A673 (cell line): ENCODE results near the gene ASTN1. TPM values are rescaled to one million over a fixed set of nuclear protein-coding genes. Genes with fewer than 3 reads are reported as not detected.

Experiments
- BruUV-seq: library from RNA; stranded (reverse); fragments of 400-500 nt; replicated peaks from 2 replicates; lab custom pipeline; 2021; lab: Mats Ljungman, UMichigan
- CTCF ChIA-PET: fragments of 300-600 bp; sonication (Branson Sonifier 250); formaldehyde crosslinking; loops from one replicate; lab custom pipeline; 2022; ENCODE audit warnings: antibody characterized with exemption; lab: Charles Lee
- POLR2A ChIA-PET: fragments of 300-600 bp; sonication (Branson Sonifier 250); formaldehyde crosslinking; loops from one replicate; lab custom pipeline; 2022; ENCODE audit warnings: antibody characterized with exemption; ENCODE audit not compliant: low non-redundant PET; lab: Charles Lee
- DNase-seq: peaks from one replicate; pipeline ENCODE4 v3.0.0-alpha.2; 2015; ENCODE audit warnings: low spot score
- H3K27ac ChIP-seq: fragments of 200-600 bp; sonication (generic); 2 replicates; pipeline ENCODE4 v1.5.1; 2016; ENCODE audit warnings: mixed run types, low read depth, mild to moderate bottlenecking, mixed read lengths, antibody characterized with exemption, low read length; ENCODE audit not compliant: poor library complexity, severe bottlenecking
- H3K27me3 ChIP-seq: fragments of 200-600 bp; sonication (generic); replicated peaks from 2 replicates; pipeline ENCODE4 v1.6.1; 2017; ENCODE audit warnings: mixed run types, low read depth, mild to moderate bottlenecking, mixed read lengths, antibody characterized with exemption, low read length; ENCODE audit not compliant: insufficient read depth, poor library complexity
- H3K36me3 ChIP-seq: fragments of 200-600 bp; sonication (generic); 2 replicates; pipeline ENCODE4 v1.6.1; 2016; ENCODE audit warnings: mixed run types, mild to moderate bottlenecking, mixed read lengths, antibody characterized with exemption, low read length; ENCODE audit not compliant: insufficient read depth, poor library complexity, severe bottlenecking
- H3K4me1 ChIP-seq: fragments of 200-600 bp; sonication (generic); 2 replicates; pipeline ENCODE4 v1.6.1; 2017; ENCODE audit warnings: mixed run types, mild to moderate bottlenecking, mixed read lengths, antibody characterized with exemption, low read length; ENCODE audit not compliant: insufficient read depth, poor library complexity, severe bottlenecking
- H3K4me3 ChIP-seq: fragments of 200-600 bp; sonication (generic); 2 replicates; pipeline ENCODE4 v1.5.1; 2016; ENCODE audit warnings: low read depth, mixed run types, mild to moderate bottlenecking, mixed read lengths, low read length; ENCODE audit not compliant: poor library complexity, severe bottlenecking
- H3K9me3 ChIP-seq: fragments of 200-600 bp; sonication (generic); 2 replicates; pipeline ENCODE4 v1.6.1; 2016; ENCODE audit warnings: mixed run types, low read depth, mild to moderate bottlenecking, mixed read lengths, antibody characterized with exemption, low read length; ENCODE audit not compliant: poor library complexity, severe bottlenecking
- EZH2 ChIP-seq: fragments of 200-600 bp; sonication (generic); IDR thresholded peaks from 2 replicates; pipeline ENCODE4 v1.6.1; 2017; ENCODE audit warnings: borderline replicate concordance, low read depth, mild to moderate bottlenecking, mixed read lengths, antibody characterized with exemption, low read length; ENCODE audit not compliant: poor library complexity, severe bottlenecking
- intact Hi-C: fragments of 100-400 bp; cut with micrococcal nuclease; formaldehyde crosslinking; loops from one replicate; pipeline ENCODE4 v1.10.0; 2022; ENCODE audit not compliant: unreplicated experiment
- total RNA-seq: library from RNA; stranded (reverse); gene quantifications from 2 replicates; pipeline ENCODE4 v1.2.3, GENCODE V29; 2021
- TF ChIP-seq, protein P1 (sequence below): fragments of 300-800, 200-600 bp; sonication (generic); conservative IDR thresholded peaks from 2 replicates; pipeline ENCODE4 v1.5.1; 2017; ENCODE audit warnings: low read depth, mild to moderate bottlenecking, antibody characterized with exemption, low read length, moderate library complexity, mixed read lengths

Gene ASTN1
- total RNA-seq, 1 experiment from 2014 or later = 0.41 TPM

GRCh38 chr1:176994931-176995596 is 169.4 kb downstream of the ASTN1 start:
- intact Hi-C loops = no loop called here
- no peak overlapping the region for H3K27ac ChIP-seq
- no peak for DNase-seq
- H3K27me3 ChIP-seq = no peaks in the 10 kb centered on the region
- H3K9me3 ChIP-seq = no peaks in the 10 kb centered on the region
- no peaks in the 10 kb centered on the region for H3K36me3 ChIP-seq
- no peak overlapping the region for H3K4me3 ChIP-seq
- no peak for TF ChIP-seq EZH2
- TF ChIP-seq, protein P1, sequence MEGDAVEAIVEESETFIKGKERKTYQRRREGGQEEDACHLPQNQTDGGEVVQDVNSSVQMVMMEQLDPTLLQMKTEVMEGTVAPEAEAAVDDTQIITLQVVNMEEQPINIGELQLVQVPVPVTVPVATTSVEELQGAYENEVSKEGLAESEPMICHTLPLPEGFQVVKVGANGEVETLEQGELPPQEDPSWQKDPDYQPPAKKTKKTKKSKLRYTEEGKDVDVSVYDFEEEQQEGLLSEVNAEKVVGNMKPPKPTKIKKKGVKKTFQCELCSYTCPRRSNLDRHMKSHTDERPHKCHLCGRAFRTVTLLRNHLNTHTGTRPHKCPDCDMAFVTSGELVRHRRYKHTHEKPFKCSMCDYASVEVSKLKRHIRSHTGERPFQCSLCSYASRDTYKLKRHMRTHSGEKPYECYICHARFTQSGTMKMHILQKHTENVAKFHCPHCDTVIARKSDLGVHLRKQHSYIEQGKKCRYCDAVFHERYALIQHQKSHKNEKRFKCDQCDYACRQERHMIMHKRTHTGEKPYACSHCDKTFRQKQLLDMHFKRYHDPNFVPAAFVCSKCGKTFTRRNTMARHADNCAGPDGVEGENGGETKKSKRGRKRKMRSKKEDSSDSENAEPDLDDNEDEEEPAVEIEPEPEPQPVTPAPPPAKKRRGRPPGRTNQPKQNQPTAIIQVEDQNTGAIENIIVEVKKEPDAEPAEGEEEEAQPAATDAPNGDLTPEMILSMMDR = no peak
- ChIA-PET CTCF (no interaction called here), POLR2A (no interaction called here)
- BruUV-seq = no TSS peak
- peaks cover 19% of the 10 kb centered on the region for H3K4me1 ChIP-seq

- no peaks in the 10 kb centered on the region for H3K9me3 ChIP-seq
- H3K36me3 ChIP-seq = no peaks in the 10 kb centered on the region
- H3K27ac ChIP-seq = no peak overlapping the region
- CTCF ChIA-PET = no interaction called here
- BruUV-seq = no TSS peak
- TF ChIP-seq EZH2 = no peak
- TF ChIP-seq, protein P1 = no peak
- POLR2A ChIA-PET = no interaction called here
- DNase-seq = no peak
- intact Hi-C loops = no loop called here
- H3K27me3 ChIP-seq = no peaks in the 10 kb centered on the region
- no peak overlapping the region for H3K4me3 ChIP-seq
- H3K4me1 ChIP-seq = peaks cover 15% of the 10 kb centered on the region
These were observed 170.9 kb downstream of the ASTN1 start for GRCh38 chr1:176993587-176993986.

DNA sequence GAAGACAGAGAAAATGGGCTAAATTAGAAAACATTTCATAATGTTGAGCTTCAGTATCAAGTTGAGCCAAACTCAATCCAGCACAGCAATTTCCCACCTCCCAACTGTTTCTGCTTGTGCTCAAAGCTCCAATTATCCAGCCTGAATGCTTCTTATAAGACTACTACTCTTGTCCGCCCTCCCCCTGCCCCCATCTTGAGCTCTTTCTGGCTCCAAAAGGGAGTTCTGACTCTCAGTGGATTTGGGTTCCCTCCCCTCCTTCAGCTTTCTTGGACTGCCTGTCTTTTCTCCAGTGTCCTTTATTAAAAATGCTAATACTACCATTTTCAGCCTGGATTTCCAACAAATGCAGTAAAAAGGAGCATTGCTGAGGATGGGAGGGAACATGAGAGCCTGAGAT is 174.8 kb downstream of the ASTN1 start:
- Histone ChIP-seq H3K9me3 (no peaks in the 10 kb centered on the region), H3K27ac (no peak overlapping the region), H3K27me3 (no peaks in the 10 kb centered on the region), H3K36me3 (no peaks in the 10 kb centered on the region), H3K4me1 (peaks cover 4% of the 10 kb centered on the region), H3K4me3 (no peak overlapping the region)
- intact Hi-C loops = no loop called here
- TF ChIP-seq EZH2 = no peak
- TF ChIP-seq, protein P1 = no peak
- CTCF ChIA-PET = no interaction called here
- no TSS peak for BruUV-seq
- POLR2A ChIA-PET = no interaction called here
- DNase-seq = no peak
